ENCODE measurements around the gene PKD2. TPM values are rescaled to one million over a fixed set of nuclear protein-coding genes. Genes with fewer than 3 reads are reported as not detected.

The PKD2 gene
- total RNA-seq, 2 experiments from 2014 or later = 3.8 to 4.5 TPM

GRCh38 chr4:88028946-88029345 is 21.5 kb downstream of the PKD2 start:
- Histone ChIP-seq H3K79me2 (ENCODE audit: insufficient read depth, low read depth, low read length) (no peaks in the 10 kb centered on the region), H3K9me2 (ENCODE audit: insufficient read depth, low read length) (no peaks in the 10 kb centered on the region), H3K27ac (ENCODE audit: low read depth, low read length, poor library complexity, severe bottlenecking) (no peak overlapping the region), H3K9me3 (ENCODE audit: low read length) (no peaks in the 10 kb centered on the region), H3K4me1 (ENCODE audit: insufficient read depth, low read length, poor library complexity, severe bottlenecking) (no peaks in the 10 kb centered on the region), H3K36me3 (ENCODE audit: insufficient read depth, low read length) (no peaks in the 10 kb centered on the region), H4K20me1 (ENCODE audit: insufficient read depth, low read length) (no peaks in the 10 kb centered on the region), H3K4me2 (ENCODE audit: low read length) (no peak overlapping the region), H2AFZ (ENCODE audit: low read length) (no peak overlapping the region), H3K4me3 (ENCODE audit: low read depth, low read length, poor library complexity, severe bottlenecking) (no peak overlapping the region)
- intact Hi-C loops (cut with micrococcal nuclease; ENCODE audit: unreplicated experiment) = no loop called here
- ChIA-PET CTCF (ENCODE audit: unreplicated experiment) (no interaction called here), POLR2A (no interaction called here)
- TF ChIP-seq EZH2phosphoT487 (IDR thresholded peaks at IDR 0.05; ENCODE audit: borderline replicate concordance, low read depth, low read length) = no peak
- TF ChIP-seq, protein P1, sequence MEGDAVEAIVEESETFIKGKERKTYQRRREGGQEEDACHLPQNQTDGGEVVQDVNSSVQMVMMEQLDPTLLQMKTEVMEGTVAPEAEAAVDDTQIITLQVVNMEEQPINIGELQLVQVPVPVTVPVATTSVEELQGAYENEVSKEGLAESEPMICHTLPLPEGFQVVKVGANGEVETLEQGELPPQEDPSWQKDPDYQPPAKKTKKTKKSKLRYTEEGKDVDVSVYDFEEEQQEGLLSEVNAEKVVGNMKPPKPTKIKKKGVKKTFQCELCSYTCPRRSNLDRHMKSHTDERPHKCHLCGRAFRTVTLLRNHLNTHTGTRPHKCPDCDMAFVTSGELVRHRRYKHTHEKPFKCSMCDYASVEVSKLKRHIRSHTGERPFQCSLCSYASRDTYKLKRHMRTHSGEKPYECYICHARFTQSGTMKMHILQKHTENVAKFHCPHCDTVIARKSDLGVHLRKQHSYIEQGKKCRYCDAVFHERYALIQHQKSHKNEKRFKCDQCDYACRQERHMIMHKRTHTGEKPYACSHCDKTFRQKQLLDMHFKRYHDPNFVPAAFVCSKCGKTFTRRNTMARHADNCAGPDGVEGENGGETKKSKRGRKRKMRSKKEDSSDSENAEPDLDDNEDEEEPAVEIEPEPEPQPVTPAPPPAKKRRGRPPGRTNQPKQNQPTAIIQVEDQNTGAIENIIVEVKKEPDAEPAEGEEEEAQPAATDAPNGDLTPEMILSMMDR (conservative IDR thresholded peaks at IDR 0.05; ENCODE audit: low read length) = no peak
- no TSS peak for BruUV-seq (replicated peaks)
- no peak for DNase-seq (ENCODE audit: low spot score)

- no TSS peak for BruUV-seq (replicated peaks)
- Histone ChIP-seq H3K79me2 (ENCODE audit: insufficient read depth, low read depth, low read length) (no peaks in the 10 kb centered on the region), H3K9me3 (ENCODE audit: low read length) (no peaks in the 10 kb centered on the region), H3K27ac (ENCODE audit: low read depth, low read length, poor library complexity, severe bottlenecking) (no peak overlapping the region), H3K4me3 (ENCODE audit: low read depth, low read length, poor library complexity, severe bottlenecking) (no peak overlapping the region), H3K36me3 (ENCODE audit: insufficient read depth, low read length) (no peaks in the 10 kb centered on the region), H4K20me1 (ENCODE audit: insufficient read depth, low read length) (no peaks in the 10 kb centered on the region), H3K4me2 (ENCODE audit: low read length) (no peak overlapping the region), H2AFZ (ENCODE audit: low read length) (no peak overlapping the region), H3K4me1 (ENCODE audit: insufficient read depth, low read length, poor library complexity, severe bottlenecking) (no peaks in the 10 kb centered on the region), H3K9me2 (ENCODE audit: insufficient read depth, low read length) (no peaks in the 10 kb centered on the region)
- ChIA-PET CTCF (ENCODE audit: unreplicated experiment) (no interaction called here), POLR2A (no interaction called here)
- intact Hi-C loops (cut with micrococcal nuclease; ENCODE audit: unreplicated experiment) = no loop called here
- DNase-seq (ENCODE audit: low spot score) = no peak
- no peak for TF ChIP-seq EZH2phosphoT487 (IDR thresholded peaks at IDR 0.05; ENCODE audit: borderline replicate concordance, low read depth, low read length)
- TF ChIP-seq, protein P1 (conservative IDR thresholded peaks at IDR 0.05; ENCODE audit: low read length) = no peak
Observed at GRCh38 chr4:88029556-88029955, 22.1 kb downstream of the PKD2 start.

DNA sequence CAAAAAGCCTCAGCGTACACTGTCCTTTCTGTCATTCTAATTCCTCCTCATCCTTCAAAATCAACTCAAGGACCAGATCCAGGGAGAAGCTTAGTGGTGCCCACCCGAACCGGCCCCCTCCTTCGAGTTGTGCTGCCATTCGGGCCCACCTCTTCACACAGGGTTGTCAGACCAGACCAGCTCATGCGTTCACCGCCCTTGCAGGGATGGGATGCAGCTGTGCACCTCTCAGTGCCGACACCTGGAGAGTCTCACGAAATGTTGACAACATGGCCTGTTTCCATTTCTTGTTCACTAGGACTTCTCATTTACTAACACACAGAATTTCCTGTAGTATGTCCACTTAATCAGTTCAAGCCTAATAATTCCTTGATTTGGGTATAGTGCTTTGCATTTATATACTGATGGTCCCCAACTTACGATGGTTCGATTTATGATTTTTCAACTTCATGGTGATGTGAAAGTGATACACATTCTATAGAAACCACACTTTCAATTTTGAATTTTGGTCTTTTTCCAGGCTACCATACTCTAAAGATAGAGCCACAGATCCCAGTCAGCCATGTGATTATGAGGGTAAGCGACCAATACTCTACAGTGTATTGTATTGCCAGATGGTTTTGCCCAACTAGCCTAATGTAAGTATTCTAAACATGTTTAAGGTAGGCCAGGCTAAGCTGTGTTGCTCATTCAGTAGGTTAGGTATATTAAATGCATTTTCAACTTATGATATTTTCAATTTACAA is 23.3 kb downstream of the PKD2 start:
- Histone ChIP-seq H3K4me2 (ENCODE audit: low read length) (no peak overlapping the region), H3K9me3 (ENCODE audit: low read length) (no peaks in the 10 kb centered on the region), H3K4me1 (ENCODE audit: insufficient read depth, low read length, poor library complexity, severe bottlenecking) (no peaks in the 10 kb centered on the region), H3K27ac (ENCODE audit: low read depth, low read length, poor library complexity, severe bottlenecking) (no peak overlapping the region), H3K4me3 (ENCODE audit: low read depth, low read length, poor library complexity, severe bottlenecking) (no peak overlapping the region), H3K36me3 (ENCODE audit: insufficient read depth, low read length) (no peaks in the 10 kb centered on the region), H3K79me2 (ENCODE audit: insufficient read depth, low read depth, low read length) (no peaks in the 10 kb centered on the region), H3K9me2 (ENCODE audit: insufficient read depth, low read length) (no peaks in the 10 kb centered on the region), H4K20me1 (ENCODE audit: insufficient read depth, low read length) (no peaks in the 10 kb centered on the region), H2AFZ (ENCODE audit: low read length) (no peak overlapping the region)
- BruUV-seq (replicated peaks) = no TSS peak
- TF ChIP-seq, protein P1 (conservative IDR thresholded peaks at IDR 0.05; ENCODE audit: low read length) = no peak
- TF ChIP-seq EZH2phosphoT487 (IDR thresholded peaks at IDR 0.05; ENCODE audit: borderline replicate concordance, low read depth, low read length) = no peak
- intact Hi-C loops (cut with micrococcal nuclease; ENCODE audit: unreplicated experiment) = no loop called here
- POLR2A ChIA-PET = interaction anchor here (0.6 kb wide), 1 partner anchor 287 kb away, joined by 3 read pairs; no protein-coding TSS in a partner anchor
- CTCF ChIA-PET (ENCODE audit: unreplicated experiment) = no interaction called here
- DNase-seq (ENCODE audit: low spot score) = no peak

All from OCI-LY7 (cell line).